H9 (cell line): Measurements from ENCODE around the gene NGFR. TPM values are rescaled to one million over a fixed set of nuclear protein-coding genes. Genes with fewer than 3 reads are reported as not detected.

ENCODE experiments used
- DNase-seq: peaks from one replicate; pipeline ENCODE4 v3.0.0-alpha.2; 2017
- H2AFZ ChIP-seq: one replicate; pipeline ENCODE4 v1.6.1; 2013; ENCODE audit warnings: mild to moderate bottlenecking, low read length, control low read depth, moderate library complexity
- H2AK5ac ChIP-seq: 2 replicates; pipeline ENCODE4 v1.6.1; 2013; ENCODE audit warnings: low read length, control low read depth, mixed read lengths; ENCODE audit not compliant: insufficient read length
- H2BK120ac ChIP-seq: one replicate; pipeline ENCODE4 v1.6.1; 2013; ENCODE audit warnings: low read depth, mild to moderate bottlenecking, low read length, control low read depth, inconsistent platforms; ENCODE audit not compliant: poor library complexity, severe bottlenecking
- H2BK12ac ChIP-seq: 2 replicates; pipeline ENCODE4 v1.6.1; 2013; ENCODE audit warnings: low read length, control low read depth, mixed read lengths, low read depth; ENCODE audit not compliant: insufficient read length
- H2BK15ac ChIP-seq: 2 replicates; pipeline ENCODE4 v1.6.1; 2013; ENCODE audit warnings: low read depth, low read length, control low read depth
- H2BK20ac ChIP-seq: one replicate; pipeline ENCODE4 v1.6.1; 2013; ENCODE audit warnings: low read depth, mild to moderate bottlenecking, low read length, control low read depth, inconsistent platforms; ENCODE audit not compliant: poor library complexity, severe bottlenecking
- H2BK5ac ChIP-seq: 2 replicates; pipeline ENCODE4 v1.6.1; 2013; ENCODE audit warnings: low read length, control low read depth, mixed read lengths; ENCODE audit not compliant: insufficient read length
- H3K14ac ChIP-seq: 2 replicates; pipeline ENCODE4 v1.6.1; 2013; ENCODE audit warnings: low read length, control low read depth; ENCODE audit not compliant: insufficient read depth
- H3K18ac ChIP-seq: 2 replicates; pipeline ENCODE4 v1.6.1; 2013; ENCODE audit warnings: low read depth, mild to moderate bottlenecking, mixed read lengths, low read length, control low read depth; ENCODE audit not compliant: insufficient read length
- H3K23ac ChIP-seq: 2 replicates; pipeline ENCODE4 v1.6.1; 2013; ENCODE audit warnings: low read length, control low read depth, mixed read lengths, low read depth; ENCODE audit not compliant: insufficient read length
- H3K23me2 ChIP-seq: 2 replicates; pipeline ENCODE4 v1.6.1; 2013; ENCODE audit warnings: low read depth, mild to moderate bottlenecking, mixed read lengths, low read length, control low read depth; ENCODE audit not compliant: insufficient read length, poor library complexity, severe bottlenecking
- H3K27ac ChIP-seq: 2 replicates; pipeline ENCODE4 v1.5.1; 2013; ENCODE audit warnings: low read length, control low read depth, mixed read lengths, low read depth; ENCODE audit not compliant: insufficient read length
- H3K27me3 ChIP-seq: 2 replicates; pipeline ENCODE4 v1.6.1; 2013; ENCODE audit warnings: low read length, control low read depth, inconsistent platforms; ENCODE audit not compliant: insufficient read depth
- H3K4ac ChIP-seq: 2 replicates; pipeline ENCODE4 v1.6.1; 2013; ENCODE audit warnings: low read depth, mild to moderate bottlenecking, control low read depth, inconsistent platforms, low read length, moderate library complexity
- H3K4me1 ChIP-seq: 2 replicates; pipeline ENCODE4 v1.6.1; 2013; ENCODE audit warnings: low read length, control low read depth, inconsistent platforms; ENCODE audit not compliant: insufficient read depth
- H3K4me2 ChIP-seq: 2 replicates; pipeline ENCODE4 v1.6.1; 2013; ENCODE audit warnings: low read length, control low read depth, mixed read lengths; ENCODE audit not compliant: insufficient read length, insufficient read depth
- H3K56ac ChIP-seq: 2 replicates; pipeline ENCODE4 v1.6.1; 2013; ENCODE audit warnings: low read depth, mild to moderate bottlenecking, mixed read lengths, low read length, control low read depth; ENCODE audit not compliant: insufficient read length
- H3K79me1 ChIP-seq: 2 replicates; pipeline ENCODE4 v1.6.1; 2013; ENCODE audit warnings: low read depth, mild to moderate bottlenecking, moderate library complexity, low read length, control low read depth, inconsistent platforms; ENCODE audit not compliant: insufficient read depth, poor library complexity, severe bottlenecking
- H3K79me2 ChIP-seq: 2 replicates; pipeline ENCODE4 v1.6.1; 2013; ENCODE audit warnings: low read length, control low read depth, inconsistent platforms; ENCODE audit not compliant: insufficient read depth
- H3K9ac ChIP-seq: 2 replicates; pipeline ENCODE4 v1.6.1; 2013; ENCODE audit warnings: low read length, control low read depth, mixed read lengths; ENCODE audit not compliant: insufficient read length; ENCODE audit errors: extremely low read depth
- H3K9me3 ChIP-seq: one replicate; pipeline ENCODE4 v1.6.1; 2013; ENCODE audit warnings: low read depth, low read length, inconsistent platforms; ENCODE audit not compliant: control insufficient read depth
- H3T11ph ChIP-seq: one replicate; pipeline ENCODE4 v1.6.1; 2013; ENCODE audit warnings: mild to moderate bottlenecking, low read length, control low read depth, inconsistent platforms
- H4K20me1 ChIP-seq: one replicate; pipeline ENCODE4 v1.6.1; 2013; ENCODE audit not compliant: control insufficient read depth, insufficient read length, insufficient read depth
- H4K5ac ChIP-seq: 2 replicates; pipeline ENCODE4 v1.6.1; 2013; ENCODE audit warnings: low read depth, mild to moderate bottlenecking, mixed read lengths, low read length, control low read depth; ENCODE audit not compliant: insufficient read length
- H4K8ac ChIP-seq: replicated peaks from 2 replicates; pipeline ENCODE4 v1.6.1; 2013; ENCODE audit warnings: low read length, control low read depth, mixed read lengths, low read depth; ENCODE audit not compliant: insufficient read length
- H4K91ac ChIP-seq: 2 replicates; pipeline ENCODE4 v1.6.1; 2013; ENCODE audit warnings: low read depth, mild to moderate bottlenecking, moderate library complexity, mixed read lengths, low read length, control low read depth; ENCODE audit not compliant: insufficient read length
- H3K27ac Mint-ChIP-seq, 3 experiments: 2 replicates in 2 of 3; 3 replicates in 1 of 3; pipeline ENCODE4 v1.8.0; 2020 to 2021; ENCODE audit warnings: mixed read lengths in 3 of 3, mild to moderate bottlenecking in 1 of 3, moderate library complexity in 1 of 3
- H3K27me3 Mint-ChIP-seq: 2 replicates; pipeline ENCODE4 v1.8.0; 2021; ENCODE audit warnings: low read depth, mild to moderate bottlenecking, moderate library complexity, mixed read lengths
- H3K36me3 Mint-ChIP-seq, 3 experiments: 2 replicates in 2 of 3; 3 replicates in 1 of 3; pipeline ENCODE4 v1.8.0; 2020 to 2021; ENCODE audit warnings: low read depth in 3 of 3, mixed read lengths in 3 of 3; ENCODE audit not compliant: insufficient read depth in 1 of 3
- H3K4me1 Mint-ChIP-seq, 2 experiments: 2 replicates each; pipeline ENCODE4 v1.8.0; 2020; ENCODE audit warnings: mixed read lengths in 2 of 2
- H3K4me3 Mint-ChIP-seq, 2 experiments: 2 replicates in 1 of 2; 3 replicates in 1 of 2; pipeline ENCODE4 v1.8.0; 2020 to 2021; ENCODE audit warnings: mild to moderate bottlenecking in 2 of 2, mixed read lengths in 2 of 2, moderate library complexity in 1 of 2
- H3K9me3 Mint-ChIP-seq, 2 experiments: 2 replicates in 1 of 2; 3 replicates in 1 of 2; pipeline ENCODE4 v1.8.0; 2020; ENCODE audit warnings: mild to moderate bottlenecking in 2 of 2, mixed read lengths in 2 of 2, moderate library complexity in 1 of 2
- WGBS: extraction: QIAGEN DNeasy Blood & Tissue Kit; methylation state at CpG from one replicate; pipeline ENCODE4 v1.1.7; 2013; ENCODE audit warnings: missing lambda C conversion rate, low lambda C conversion rate, mixed read lengths; ENCODE audit not compliant: insufficient read length; ENCODE audit errors: extremely low coverage; 5-methylcytosine and 5-hydroxymethylcytosine counted together
- total RNA-seq: library from RNA; stranded (reverse); gene quantifications from 2 replicates; pipeline ENCODE4 v1.2.1, GENCODE V29; 2021
- TF ChIP-seq, protein P1 (sequence below): fragments of 200-600 bp; sonication (generic); conservative IDR thresholded peaks from 3 replicates; pipeline ENCODE4 v1.8.0; 2021; ENCODE audit warnings: antibody characterized with exemption, mild to moderate bottlenecking

Gene NGFR
- total RNA-seq, 1 experiment from 2014 or later = 9.6 TPM

DNA sequence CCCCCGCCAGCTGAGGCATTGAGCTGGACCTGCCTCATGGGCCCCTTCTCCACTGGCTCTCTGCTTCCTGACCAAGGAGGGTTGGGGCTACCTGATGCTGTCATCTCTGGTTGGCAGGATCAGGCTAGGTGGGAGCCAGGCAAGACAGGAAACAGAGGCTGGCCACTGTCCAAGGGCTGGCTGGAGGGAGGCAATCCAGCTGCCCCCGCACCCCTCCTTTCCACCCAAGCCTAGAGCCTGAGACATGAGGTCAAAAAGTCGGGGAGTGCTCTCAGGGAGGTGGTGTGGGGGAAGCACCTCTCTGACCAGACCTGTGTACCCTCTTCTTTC is 14.5 kb downstream of the NGFR start:
- Histone ChIP-seq H2BK20ac (no peak overlapping the region), H3K14ac (no peak overlapping the region), H3K27ac (no peak overlapping the region), H3T11ph (no peak overlapping the region), H4K5ac (no peak overlapping the region), H4K91ac (peak overlapping the region; percentile 37), H2BK12ac (no peak overlapping the region), H2BK15ac (no peak overlapping the region), H3K18ac (no peak overlapping the region), H2AK5ac (no peak overlapping the region), H3K23ac (no peak overlapping the region), H4K8ac (no peak overlapping the region), H3K4me1 (peaks cover 6% of the 10 kb centered on the region; the same call in 1 of the 2 replicates), H2BK120ac (no peak overlapping the region), H2AFZ (no peak overlapping the region), H3K4ac (no peak overlapping the region; the same call in 1 of the 2 replicates), H3K79me1 (no peaks in the 10 kb centered on the region), H4K20me1 (no peaks in the 10 kb centered on the region), H3K27me3 (no peaks in the 10 kb centered on the region), H3K23me2 (no peaks in the 10 kb centered on the region), H3K79me2 (no peaks in the 10 kb centered on the region), H2BK5ac (no peak overlapping the region), H3K9ac (no peak overlapping the region), H3K56ac (no peak overlapping the region), H3K9me3 (no peaks in the 10 kb centered on the region), H3K4me2 (no peak overlapping the region)
- Mint-ChIP-seq H3K4me3 (no peak overlapping the region), H3K36me3 (no peaks in the 10 kb centered on the region; a peak in 1 of 7 replicates), H3K27ac (no peak overlapping the region), H3K27me3 (peaks cover 17% of the 10 kb centered on the region), H3K4me1 (peaks cover 35 to 47% of the 10 kb centered on the region in 2 experiments), H3K9me3 (no peaks in the 10 kb centered on the region)
- TF ChIP-seq, protein P1, sequence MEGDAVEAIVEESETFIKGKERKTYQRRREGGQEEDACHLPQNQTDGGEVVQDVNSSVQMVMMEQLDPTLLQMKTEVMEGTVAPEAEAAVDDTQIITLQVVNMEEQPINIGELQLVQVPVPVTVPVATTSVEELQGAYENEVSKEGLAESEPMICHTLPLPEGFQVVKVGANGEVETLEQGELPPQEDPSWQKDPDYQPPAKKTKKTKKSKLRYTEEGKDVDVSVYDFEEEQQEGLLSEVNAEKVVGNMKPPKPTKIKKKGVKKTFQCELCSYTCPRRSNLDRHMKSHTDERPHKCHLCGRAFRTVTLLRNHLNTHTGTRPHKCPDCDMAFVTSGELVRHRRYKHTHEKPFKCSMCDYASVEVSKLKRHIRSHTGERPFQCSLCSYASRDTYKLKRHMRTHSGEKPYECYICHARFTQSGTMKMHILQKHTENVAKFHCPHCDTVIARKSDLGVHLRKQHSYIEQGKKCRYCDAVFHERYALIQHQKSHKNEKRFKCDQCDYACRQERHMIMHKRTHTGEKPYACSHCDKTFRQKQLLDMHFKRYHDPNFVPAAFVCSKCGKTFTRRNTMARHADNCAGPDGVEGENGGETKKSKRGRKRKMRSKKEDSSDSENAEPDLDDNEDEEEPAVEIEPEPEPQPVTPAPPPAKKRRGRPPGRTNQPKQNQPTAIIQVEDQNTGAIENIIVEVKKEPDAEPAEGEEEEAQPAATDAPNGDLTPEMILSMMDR = no peak
- no CpG with 5 or more reads among the region's 3 CpGs for WGBS
- no peak for DNase-seq
